AG09309 (cell line): Measurements from ENCODE around the gene C17orf113.

Experiments
- DNase-seq: peaks from one replicate; pipeline ENCODE4 v3.0.0-alpha.2; 2010; ENCODE audit warnings: low read depth
- H3K4me3 ChIP-seq: 2 replicates; pipeline ENCODE4 v1.5.1; 2011; ENCODE audit warnings: mild to moderate bottlenecking, low read depth, low read length, moderate library complexity; ENCODE audit not compliant: control insufficient read depth
- TF ChIP-seq, protein P1 (sequence below): IDR thresholded peaks from 2 replicates; pipeline ENCODE4 v1.5.1; 2011; ENCODE audit warnings: mild to moderate bottlenecking, low read depth, low read length, inconsistent platforms; ENCODE audit not compliant: insufficient read depth, control insufficient read depth; ENCODE audit errors: missing control alignments

Gene C17orf113

DNA sequence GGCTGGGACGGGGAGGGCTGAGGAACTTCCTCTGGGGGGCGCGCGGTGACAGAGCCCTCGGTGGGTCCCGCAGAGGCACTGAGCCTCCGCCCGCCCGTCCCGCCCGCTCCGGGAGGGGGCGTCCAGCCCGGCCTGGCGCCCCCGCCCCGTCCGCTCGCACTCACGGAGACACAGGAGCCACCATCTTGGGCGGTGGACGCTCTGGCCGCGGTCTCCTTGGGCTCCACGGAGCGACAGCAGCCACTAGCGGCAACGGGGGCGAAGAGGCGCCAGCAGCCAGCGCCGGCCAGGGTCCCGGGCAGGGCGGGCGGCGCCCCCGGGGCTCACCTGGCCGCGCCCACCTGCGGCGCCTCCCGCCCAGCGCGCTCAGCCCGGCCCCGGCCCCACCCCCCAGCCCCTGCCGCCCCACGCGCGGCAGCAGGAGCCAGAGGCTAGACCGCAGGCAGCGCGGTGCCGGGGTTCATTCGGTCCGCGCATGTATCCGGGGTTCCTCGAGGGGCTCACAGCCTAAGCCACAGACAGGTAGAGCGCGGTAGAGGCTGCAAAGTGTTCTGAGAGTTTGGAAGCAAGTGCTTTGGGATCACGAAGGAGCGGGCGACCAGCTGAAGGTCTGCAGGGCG is at the start of gene C17orf113:
TSS of gene C17orf113 (minus strand) at position 209 of the 620 bp plus-strand sequence. CDS start 7,225 bp downstream, outside the sequence.
- peak within 1 kb of the TSS; percentile 50 for H3K4me3 ChIP-seq
- TF ChIP-seq, protein P1, sequence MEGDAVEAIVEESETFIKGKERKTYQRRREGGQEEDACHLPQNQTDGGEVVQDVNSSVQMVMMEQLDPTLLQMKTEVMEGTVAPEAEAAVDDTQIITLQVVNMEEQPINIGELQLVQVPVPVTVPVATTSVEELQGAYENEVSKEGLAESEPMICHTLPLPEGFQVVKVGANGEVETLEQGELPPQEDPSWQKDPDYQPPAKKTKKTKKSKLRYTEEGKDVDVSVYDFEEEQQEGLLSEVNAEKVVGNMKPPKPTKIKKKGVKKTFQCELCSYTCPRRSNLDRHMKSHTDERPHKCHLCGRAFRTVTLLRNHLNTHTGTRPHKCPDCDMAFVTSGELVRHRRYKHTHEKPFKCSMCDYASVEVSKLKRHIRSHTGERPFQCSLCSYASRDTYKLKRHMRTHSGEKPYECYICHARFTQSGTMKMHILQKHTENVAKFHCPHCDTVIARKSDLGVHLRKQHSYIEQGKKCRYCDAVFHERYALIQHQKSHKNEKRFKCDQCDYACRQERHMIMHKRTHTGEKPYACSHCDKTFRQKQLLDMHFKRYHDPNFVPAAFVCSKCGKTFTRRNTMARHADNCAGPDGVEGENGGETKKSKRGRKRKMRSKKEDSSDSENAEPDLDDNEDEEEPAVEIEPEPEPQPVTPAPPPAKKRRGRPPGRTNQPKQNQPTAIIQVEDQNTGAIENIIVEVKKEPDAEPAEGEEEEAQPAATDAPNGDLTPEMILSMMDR, result peak; percentile 27
- DNase-seq, result no peak

DNA sequence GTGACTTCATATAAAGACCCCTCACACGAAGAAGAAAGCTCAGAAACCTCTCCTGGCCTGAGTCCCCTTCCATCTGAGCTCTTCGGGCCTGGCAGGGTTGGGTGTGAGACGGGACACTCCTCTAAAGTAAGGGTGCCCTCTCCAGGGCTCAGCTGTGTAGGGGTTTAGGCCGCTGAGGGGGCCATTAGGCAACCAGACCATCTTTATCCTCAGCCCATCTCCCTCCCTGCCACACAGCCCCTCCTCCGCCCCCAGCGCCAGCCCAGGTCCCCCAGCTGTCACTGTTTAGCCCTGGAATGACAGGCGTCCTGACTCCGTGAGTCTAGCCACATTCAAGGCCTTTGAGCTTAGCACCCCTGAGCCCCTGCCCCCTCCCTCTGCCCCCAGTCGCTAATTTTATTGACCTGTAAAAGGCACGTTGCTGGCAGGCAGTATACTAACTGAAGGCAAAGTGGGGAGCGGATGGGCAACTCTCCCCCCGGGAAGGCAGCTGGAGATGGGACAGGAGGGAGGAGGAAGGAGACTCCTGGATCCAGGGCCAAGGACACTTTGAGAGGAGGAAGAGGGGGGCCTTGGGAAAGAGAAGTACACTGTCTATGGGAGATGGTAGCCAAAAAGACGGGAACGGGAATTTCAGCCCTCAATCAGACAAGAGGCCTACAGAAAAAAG is 48.5 kb upstream of the C17orf113 start:
- TF ChIP-seq, protein P1, result no peak
- DNase-seq, result no peak
- no peak overlapping the region for H3K4me3 ChIP-seq

DNA sequence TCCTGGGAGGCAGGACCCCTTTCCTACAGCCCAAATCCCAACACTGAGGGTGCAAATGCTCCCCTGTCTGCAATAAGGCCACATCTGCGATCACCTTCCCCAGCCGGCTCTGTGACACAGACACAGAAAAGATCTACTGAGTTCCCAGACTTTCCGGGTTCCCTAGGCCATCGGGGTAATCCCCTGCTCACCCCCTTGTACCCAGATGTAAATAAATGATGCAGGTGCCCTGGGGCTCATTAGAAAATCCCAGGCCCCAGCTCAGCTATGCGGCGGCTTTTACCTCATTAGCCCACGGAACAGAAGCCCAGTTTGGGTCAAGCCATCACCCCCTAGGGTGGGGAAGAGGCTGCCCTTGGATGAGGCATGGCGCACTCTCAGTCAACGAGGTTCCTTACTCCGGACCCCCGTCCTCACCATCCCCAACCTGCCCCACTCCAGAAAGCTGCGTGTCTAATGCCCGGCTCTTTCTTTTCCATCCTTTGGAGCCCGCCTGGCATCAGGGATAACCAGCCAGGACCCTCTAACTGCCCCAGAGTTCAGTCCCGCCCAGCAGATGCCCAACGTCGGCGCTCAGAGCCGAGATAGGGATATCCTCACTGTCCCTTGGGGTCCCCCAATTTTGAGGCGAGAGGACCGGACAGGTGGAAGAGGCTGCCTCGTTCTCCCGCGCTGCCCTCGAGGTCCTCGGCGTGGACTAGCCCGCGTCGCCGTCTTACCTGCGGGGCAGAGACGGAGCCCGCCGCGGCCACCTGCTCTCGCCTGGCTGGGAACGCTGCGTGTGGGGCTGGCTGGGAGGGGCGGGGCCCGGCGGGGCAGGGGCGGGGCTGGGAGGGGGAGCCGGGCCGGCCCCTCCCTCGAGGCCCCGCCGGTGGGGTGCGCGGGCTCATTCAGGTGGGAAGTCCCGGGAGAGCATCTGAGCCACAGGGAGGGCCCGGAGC is 47.6 kb upstream of the C17orf113 start, which contains the start of gene ZNF385C:
TSS of gene ZNF385C (minus strand) at position 783 of the 941 bp plus-strand sequence. CDS start 35,417 bp downstream, outside the sequence.
- no peak within 1 kb of the TSS for H3K4me3 ChIP-seq
- TF ChIP-seq, protein P1, result no peak
- DNase-seq, result no peak

DNA sequence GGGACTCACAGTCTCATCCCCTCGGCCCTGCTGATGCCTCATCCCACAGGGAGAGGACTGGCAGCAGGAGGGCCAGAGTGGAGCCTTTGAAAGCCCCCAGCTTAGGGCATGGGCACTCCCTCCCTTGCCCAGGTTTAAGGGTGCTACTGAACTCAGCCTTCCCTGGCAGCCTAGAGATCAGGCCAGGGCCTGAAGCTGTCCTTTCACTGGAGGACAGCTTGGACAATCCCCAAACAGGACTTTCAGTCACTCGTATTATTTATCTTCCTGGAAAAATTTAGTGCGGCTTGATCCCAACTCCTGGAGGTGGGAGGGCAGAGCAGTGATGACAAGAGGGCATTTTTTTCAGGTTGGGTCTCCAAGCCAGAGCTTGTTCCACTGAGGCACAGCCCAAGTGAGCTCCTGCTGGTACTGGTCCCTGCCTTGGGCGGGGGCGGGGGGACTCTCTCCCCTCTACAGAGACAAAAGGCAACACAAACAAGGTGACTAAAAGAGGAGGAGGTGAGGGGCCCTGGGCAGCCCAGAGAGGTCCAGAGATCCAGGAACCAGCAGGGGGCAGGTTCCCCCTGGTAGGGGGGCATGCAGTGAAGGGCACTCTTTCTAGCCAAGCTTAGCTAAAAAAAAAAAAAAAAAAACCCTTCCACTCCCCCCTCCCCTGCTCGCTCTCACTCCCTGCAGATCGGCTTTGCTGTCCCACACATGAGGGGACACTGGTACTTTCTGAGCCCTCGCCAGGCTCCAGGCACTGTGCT is 46.1 kb upstream of the C17orf113 start:
- TF ChIP-seq, protein P1, result no peak
- no peak overlapping the region for H3K4me3 ChIP-seq
- no peak for DNase-seq

DNA sequence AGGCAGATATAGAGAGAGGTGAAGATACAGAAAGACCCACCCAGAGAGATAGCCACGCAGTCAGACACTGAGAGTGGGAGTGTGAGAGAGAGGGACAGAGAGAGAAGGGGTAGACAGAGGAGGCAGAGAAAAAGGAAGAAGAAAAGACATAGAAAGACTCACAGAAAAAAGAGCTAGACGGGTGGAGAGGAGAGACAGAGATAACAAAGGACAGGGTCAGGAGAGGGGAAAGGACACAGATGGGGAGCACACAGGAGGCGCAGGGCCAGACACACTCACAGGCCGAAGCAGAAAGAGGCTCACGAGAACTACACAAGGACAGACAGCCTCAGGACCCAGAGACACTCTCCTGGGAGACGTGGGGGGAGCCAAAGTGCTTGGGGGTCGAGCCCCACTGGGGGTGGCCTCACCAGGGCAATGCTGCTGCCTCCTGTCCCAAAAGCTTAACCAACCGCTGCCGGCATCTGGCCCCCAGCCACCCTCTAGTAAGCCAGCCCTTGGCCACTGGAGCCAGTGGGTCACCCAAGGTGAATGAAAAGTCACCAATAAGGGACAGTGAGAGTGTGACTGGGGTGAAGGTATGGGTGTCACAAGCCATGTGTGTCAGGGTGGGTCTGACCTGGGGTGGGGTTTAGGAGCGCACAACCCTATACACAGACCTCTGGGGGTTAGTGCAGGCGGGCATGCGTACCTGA is 44.1 kb upstream of the C17orf113 start:
- TF ChIP-seq, protein P1, result no peak
- H3K4me3 ChIP-seq, result no peak overlapping the region

More for the DNA sequence above, 44.1 kb upstream of the C17orf113 start:
- DNase-seq, result no peak
